GM15510 (cell line): Measurements from ENCODE around the gene OPRD1.

Source experiments
- POLR2A ChIP-seq: IDR thresholded peaks from 3 replicates; pipeline ENCODE4 v1.6.1; 2011; ENCODE audit warnings: borderline replicate concordance; ENCODE audit not compliant: insufficient read length; ENCODE audit errors: extremely low read depth

OPRD1 gene

GRCh38 chr1:28792644-28793121, 19.3 kb upstream of the OPRD1 start:
- TF ChIP-seq POLR2A = no peak

DNA sequence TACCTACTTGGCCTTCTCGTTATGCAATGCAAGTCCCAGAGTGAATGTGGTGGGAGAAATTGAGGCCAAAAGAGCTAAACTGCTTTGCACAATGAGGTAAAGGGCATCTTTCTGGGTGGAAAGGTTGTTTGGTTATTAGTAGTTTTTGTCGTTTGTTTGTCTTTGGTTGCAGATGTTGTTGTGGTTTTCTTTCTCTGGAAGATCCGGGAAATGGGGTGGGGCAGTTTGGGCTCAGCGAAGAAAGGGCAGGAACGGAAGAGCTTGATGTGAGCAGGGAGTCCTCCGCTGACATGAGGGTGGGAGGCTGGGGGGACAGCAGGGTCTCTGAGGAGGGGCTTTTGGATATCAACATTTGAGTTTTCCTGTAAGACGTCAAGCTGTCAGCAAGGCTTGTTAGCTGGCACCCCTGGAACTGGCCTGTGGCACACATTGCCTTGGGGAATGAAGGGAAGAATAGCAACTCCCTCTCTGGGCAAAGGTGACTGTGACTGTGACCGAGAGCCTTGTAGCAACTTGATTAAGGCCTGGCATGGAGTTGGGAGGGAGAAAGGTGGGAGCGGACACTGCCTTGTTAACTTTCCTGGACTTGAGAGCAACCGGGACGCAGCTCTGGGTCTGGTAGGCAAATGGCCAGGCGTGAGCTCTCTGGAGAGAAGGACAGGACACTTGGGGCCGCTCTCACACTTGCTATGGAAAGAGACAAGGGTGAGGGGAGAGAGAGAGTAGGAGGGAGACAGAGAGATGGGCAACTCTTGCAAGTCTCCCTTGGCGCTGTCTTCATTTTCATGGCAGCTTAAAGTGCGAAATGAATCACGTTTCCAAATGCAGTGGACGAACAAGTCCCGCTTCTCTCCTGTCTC, 15.4 kb upstream of the OPRD1 start:
- no peak for TF ChIP-seq POLR2A

DNA sequence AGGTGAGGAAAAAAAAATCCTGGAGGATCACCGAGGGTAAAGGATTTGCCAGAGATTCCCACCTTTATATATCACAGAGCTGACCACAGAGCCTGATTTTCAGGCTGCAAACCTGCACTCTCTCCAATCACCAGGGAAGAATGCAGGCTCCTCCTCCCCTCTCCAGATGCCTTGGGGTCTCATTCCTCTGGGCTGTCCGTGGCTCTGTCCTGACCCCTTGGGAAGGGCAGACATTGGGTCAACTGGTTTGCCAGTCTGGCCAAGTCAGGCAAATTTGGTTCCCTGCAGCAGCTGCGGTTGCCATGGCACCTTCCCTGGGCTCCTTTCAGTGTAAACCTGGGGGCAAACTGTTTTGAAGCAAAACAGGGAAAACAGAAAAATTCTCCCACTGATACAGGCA, 11.6 kb upstream of the OPRD1 start:
- TF ChIP-seq POLR2A = no peak

GRCh38 chr1:28801461-28801860, 10.5 kb upstream of the OPRD1 start:
- TF ChIP-seq POLR2A = no peak

DNA sequence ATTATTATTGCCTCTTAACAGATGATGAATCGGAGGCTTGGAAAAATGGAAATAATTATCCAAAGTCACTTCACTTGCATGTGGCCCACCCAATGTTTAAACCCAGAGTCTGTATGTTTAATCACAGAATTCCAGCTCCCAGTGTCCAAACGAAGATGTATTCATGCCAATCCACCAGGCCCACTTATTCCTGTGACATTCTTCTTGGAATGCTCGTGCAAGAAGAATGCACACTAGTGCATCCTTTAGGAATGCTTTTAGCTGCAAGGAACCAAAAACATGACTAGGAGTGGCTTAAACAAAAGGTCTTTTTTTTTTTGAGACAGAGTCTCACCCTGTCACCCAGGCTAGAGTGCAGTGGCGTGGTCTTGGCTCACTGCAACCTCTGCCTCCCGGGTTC, 8.9 kb upstream of the OPRD1 start:
- no peak for TF ChIP-seq POLR2A

- TF ChIP-seq POLR2A = no peak
Measured at GRCh38 chr1:28803662-28804061, 8.3 kb upstream of the OPRD1 start.

DNA sequence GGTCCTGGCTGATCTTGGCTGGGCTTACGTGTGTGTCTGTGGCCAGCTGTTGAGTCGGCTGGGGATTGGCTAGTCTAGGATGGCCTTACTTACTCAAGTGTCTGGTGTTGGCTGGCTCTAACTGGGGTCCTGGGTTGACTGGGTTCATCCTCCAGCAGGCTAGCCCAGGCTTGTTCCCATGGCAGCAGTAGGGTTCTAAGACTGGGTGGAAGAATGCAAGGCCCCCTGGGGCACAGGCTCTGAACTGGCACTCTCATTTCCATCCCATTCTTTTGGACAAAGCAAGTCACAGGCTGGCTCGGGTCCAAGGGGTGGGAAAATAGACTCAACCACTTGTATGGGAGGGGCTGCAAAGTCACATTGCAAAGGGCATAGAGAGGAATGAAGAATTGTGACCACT, 7.9 kb upstream of the OPRD1 start:
- TF ChIP-seq POLR2A = no peak

DNA sequence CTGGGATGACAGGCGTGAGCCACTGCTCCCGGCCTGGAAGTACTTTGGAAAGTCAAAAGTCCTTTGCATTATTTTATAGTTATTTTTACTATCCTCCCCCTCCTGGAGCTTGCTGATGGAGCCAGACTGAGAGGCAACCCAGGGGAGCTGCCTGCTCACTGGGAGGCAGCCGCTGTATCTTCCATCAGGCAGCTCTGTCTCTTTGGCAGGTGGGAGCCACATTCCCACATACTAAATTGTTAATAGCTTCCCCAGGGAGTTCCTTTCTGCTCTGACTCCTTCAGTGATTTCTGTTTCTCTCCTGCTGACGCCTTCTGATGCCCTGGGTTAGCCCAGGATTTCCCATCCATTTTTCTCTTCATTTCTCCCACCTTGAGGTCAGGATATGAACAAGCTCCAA, 4.9 kb upstream of the OPRD1 start:
- TF ChIP-seq POLR2A = no peak

DNA sequence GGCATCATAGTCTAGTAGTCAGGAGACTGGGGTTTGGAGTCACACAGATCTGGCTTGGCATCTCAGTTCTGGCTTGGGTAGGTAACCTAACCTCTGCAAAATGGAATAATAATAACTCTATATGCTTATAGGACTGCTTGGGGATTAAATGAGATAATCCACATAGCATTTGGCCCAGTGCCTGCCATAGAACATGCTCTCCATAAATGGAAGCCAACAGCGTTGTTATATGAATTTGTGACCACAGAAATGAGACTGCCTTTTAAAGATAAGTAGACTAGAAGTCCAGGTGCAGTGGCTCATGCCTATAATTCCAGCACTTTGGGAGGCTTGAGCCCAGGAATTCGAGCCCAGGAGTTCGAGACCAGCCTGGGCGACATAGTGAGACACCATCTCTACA, 4.0 kb upstream of the OPRD1 start:
- no peak for TF ChIP-seq POLR2A

GRCh38 chr1:28811369-28811765, 603 bp upstream of the OPRD1 start:
- no peak for TF ChIP-seq POLR2A

DNA sequence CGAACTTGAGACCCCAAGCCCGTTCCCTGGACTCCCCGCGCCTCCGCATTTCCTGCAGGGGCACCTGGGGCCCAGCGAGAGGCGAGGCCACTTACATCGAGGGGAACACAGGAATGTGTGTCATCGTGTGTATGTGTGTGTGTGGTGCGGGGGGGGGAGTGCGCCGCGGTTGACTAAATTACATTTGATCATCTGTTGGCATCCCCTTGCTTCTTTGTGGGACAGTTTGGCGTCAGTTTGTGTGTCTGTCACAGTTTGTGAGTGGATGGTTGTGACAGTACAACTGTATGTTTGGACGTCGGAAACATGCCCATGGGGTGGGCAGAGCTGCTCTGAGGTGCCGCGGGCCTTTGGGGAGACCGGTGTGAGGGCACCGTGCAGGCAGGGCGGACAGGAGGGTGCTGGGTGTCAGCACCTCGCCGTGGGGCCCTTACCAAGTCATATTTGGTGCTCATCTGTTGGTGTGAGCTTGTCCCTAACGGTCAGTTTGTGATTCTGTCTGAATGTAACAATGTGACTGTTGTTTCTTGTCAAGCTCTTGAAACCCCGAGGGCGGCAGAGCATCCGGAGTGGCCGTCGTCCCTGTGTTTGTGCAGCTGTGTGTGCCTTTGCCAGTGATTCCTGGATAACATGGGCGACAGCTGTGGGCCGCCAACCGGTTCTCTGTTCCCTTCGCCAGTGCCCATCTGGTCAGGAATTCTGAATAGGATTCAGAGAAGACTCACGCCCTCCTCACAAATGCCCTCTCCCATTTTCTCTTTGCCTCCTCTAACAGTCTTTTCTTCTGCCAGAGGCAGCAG, 899 bp downstream of the OPRD1 start:
- no peak for TF ChIP-seq POLR2A

DNA sequence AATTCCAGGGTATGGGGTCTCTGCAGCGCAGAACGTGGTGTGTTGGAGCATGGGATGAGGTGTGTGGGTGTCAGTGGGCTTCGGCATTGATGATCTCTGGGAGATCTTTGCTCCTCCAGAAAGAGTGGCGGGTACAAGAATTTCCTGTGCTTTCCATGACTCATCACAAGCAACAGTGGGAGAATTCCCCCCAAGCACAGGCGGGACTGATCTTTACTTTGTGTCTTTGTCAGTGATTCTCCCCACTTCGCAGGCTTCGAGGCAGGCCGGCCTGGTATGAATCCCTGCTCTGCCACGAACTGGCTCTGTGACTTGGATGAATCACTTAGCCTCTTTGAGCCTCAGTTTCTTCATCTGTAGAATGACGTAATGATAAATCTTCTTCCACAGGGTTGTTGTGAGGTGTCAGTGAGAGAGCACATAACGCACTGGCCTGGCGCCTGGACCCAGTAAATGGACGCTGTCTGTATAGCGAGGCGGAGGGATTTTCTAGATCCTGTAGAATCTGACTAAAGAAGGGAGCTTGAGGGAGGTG, 2.0 kb downstream of the OPRD1 start:
- TF ChIP-seq POLR2A = no peak

- TF ChIP-seq POLR2A = no peak
Measured at GRCh38 chr1:28815533-28816185, 3.7 kb downstream of the OPRD1 start.

- TF ChIP-seq POLR2A = no peak
Measured at GRCh38 chr1:28817133-28817532, 5.2 kb downstream of the OPRD1 start.

DNA sequence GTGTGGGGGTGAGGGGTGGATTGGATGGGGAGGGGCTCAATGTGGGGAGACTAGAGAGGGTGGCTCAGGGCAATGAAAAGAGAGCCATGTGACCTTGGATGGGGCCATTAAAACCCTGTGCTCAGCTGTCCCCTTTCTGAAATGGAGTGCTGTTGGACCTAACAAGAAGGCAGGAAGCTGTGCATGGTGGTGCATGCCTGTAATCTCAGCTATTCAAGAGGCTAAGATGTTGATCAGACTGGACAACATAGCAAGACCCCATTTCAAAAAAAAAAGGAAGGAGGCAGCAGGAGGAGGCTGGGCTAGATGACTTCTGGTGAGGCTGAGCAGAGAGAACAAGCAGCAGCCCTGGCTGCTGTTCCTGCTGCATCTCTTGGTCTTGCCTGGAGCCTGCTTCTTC, 7.0 kb downstream of the OPRD1 start:
- no peak for TF ChIP-seq POLR2A
